ENCODE measurements around the gene LARP1.
"Not testable (repeated sequence)": the region's sequence is repeated elsewhere in the genome, so short reads cannot be mapped to it uniquely, and the experiment has no call there.

The LARP1 gene

GRCh38 chr5:154797762-154798161 lies 42.6 kb downstream of the LARP1 start:
- no peak for DNase-seq

GRCh38 chr5:154800582-154800981 lies 45.4 kb downstream of the LARP1 start:
- no peak for DNase-seq

GRCh38 chr5:154801083-154801482 lies 45.9 kb downstream of the LARP1 start:
- no peak for DNase-seq

GRCh38 chr5:154802050-154802449 lies 46.9 kb downstream of the LARP1 start:
- no peak for DNase-seq

GRCh38 chr5:154806176-154806575 lies 51.0 kb downstream of the LARP1 start:
- no peak for DNase-seq

- DNase-seq: no peak
Measured at GRCh38 chr5:154811239-154811638, 56.1 kb downstream of the LARP1 start.

- peak; percentile 4 for DNase-seq
Measured at GRCh38 chr5:154811653-154812465, 56.7 kb downstream of the LARP1 start.

- DNase-seq: no peak
Measured at GRCh38 chr5:154813158-154813557, 58.0 kb downstream of the LARP1 start.

GRCh38 chr5:154813736-154814135 lies 58.6 kb downstream of the LARP1 start:
- DNase-seq: no peak

GRCh38 chr5:154815025-154815424 lies 59.8 kb downstream of the LARP1 start:
- DNase-seq: no peak

- DNase-seq: no peak
Measured at GRCh38 chr5:154815684-154816247, 60.6 kb downstream of the LARP1 start.

- no peak for DNase-seq
Measured at GRCh38 chr5:154816891-154817492, 61.8 kb downstream of the LARP1 start.

- no peak for DNase-seq
Measured at GRCh38 chr5:154817815-154818214, 62.6 kb downstream of the LARP1 start.

- no peak for DNase-seq
Measured at GRCh38 chr5:154818471-154819116, 63.4 kb downstream of the LARP1 start.

- DNase-seq: no peak
Measured at GRCh38 chr5:154819546-154819945, 64.4 kb downstream of the LARP1 start.

- DNase-seq: no peak
Measured at GRCh38 chr5:154820383-154820782, 65.2 kb downstream of the LARP1 start.

- not testable (repeated sequence) for DNase-seq
Measured at GRCh38 chr5:154822896-154823295, 67.7 kb downstream of the LARP1 start.

- no peak for DNase-seq
Measured at GRCh38 chr5:154823605-154824004, 68.4 kb downstream of the LARP1 start.

- DNase-seq: no peak
Measured at GRCh38 chr5:154824070-154824469, 68.9 kb downstream of the LARP1 start.

GRCh38 chr5:154829181-154829588 lies 74.0 kb downstream of the LARP1 start:
- DNase-seq: no peak

GRCh38 chr5:154829589-154830218 lies 74.5 kb downstream of the LARP1 start:
- DNase-seq: no peak

GRCh38 chr5:154830219-154830595 lies 75.0 kb downstream of the LARP1 start:
- no peak for DNase-seq

- no peak for DNase-seq
Measured at GRCh38 chr5:154830596-154830995, 75.4 kb downstream of the LARP1 start.
